Breast epithelium (tissue), 3 donors: ENCODE measurements around the gene LRRK1.

Experiments used
- CTCF ChIP-seq, 3 donors: fragments of 450-650 bp; IDR thresholded peaks; one replicate each; pipeline ENCODE4 v1.5.1; 2016 to 2017; ENCODE audit warnings: antibody characterized with exemption in 3 of 3, mild to moderate bottlenecking in 3 of 3, moderate library complexity in 3 of 3
- POLR2A ChIP-seq: fragments of 450-650 bp; IDR thresholded peaks from one replicate; pipeline ENCODE4 v1.6.1; 2016; ENCODE audit warnings: antibody characterized with exemption, mild to moderate bottlenecking, moderate library complexity

DNA sequence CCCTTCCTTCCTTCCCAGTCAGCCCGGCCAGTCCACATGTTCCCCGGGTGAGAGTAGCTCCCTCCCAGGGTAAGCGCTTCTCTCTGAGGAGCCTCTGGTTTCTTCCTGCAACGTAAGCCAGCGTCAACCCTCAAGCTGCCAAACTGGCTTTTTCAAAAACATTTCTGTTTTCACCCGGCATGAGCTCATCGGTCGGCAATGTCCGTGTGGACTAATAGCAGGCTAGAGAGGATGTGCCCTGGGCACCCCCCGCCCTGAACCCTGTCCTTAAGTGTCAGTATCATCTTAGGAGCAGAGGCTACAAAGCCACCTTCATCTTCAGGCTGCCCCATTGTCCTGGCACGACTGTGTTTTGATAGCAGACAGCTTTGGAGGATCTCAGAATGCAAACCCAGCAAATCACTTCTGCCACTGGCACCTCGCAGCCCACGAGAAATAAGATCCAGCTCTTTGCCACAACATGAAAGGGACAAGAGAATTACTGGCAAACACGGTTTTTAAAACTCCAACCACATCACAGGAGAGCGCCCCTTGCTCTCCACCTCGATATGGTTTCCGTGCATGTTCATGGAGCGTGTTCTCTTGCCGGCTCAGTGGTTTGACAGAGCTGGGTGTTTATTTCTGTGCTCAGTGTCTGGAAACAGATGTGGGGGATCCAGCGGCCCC, 29.6 kb upstream of the LRRK1 start:
- TF ChIP-seq CTCF (IDR thresholded peaks at IDR 0.05) (no peak), POLR2A (no peak)
